Breast epithelium (tissue), 4 donors: ENCODE measurements around the gene SF3A1. TPM values are rescaled to one million over a fixed set of nuclear protein-coding genes. Genes with fewer than 3 reads are reported as not detected.

ENCODE experiments used
- DNase-seq, 2 donors: peaks; one replicate each; pipeline ENCODE4 v3.0.0-alpha.2; 2019; ENCODE audit warnings: low spot score in 2 of 2
- H3K27ac ChIP-seq, 2 donors: fragments of 200-600 bp; sonication (generic) in 1 of 2; one replicate each; pipeline ENCODE4 v1.5.1; 2016 to 2019; ENCODE audit warnings: mild to moderate bottlenecking in 1 of 2
- H3K27me3 ChIP-seq, 2 donors: fragments of 200-600 bp; sonication (generic) in 1 of 2; one replicate each; pipeline versions ENCODE4 v1.5.1 to v1.6.0; 2017 to 2019; ENCODE audit warnings: control low read depth in 1 of 2, mild to moderate bottlenecking in 1 of 2
- H3K36me3 ChIP-seq: fragments of 200-600 bp; one replicate; pipeline ENCODE4 v1.5.1; 2019
- H3K4me1 ChIP-seq, 2 donors: fragments of 200-600 bp; sonication (generic); one replicate each; pipeline ENCODE4 v1.5.1; 2016 to 2019; ENCODE audit warnings: control low read depth in 1 of 2
- H3K4me3 ChIP-seq, 3 donors: fragments of 200-600 bp; sonication (generic); 1 replicate in 2 of 3; 2 replicates in 1 of 3; pipeline ENCODE4 v1.5.1; 2016 to 2019; ENCODE audit warnings: mild to moderate bottlenecking in 3 of 3, moderate library complexity in 2 of 3
- H3K9me3 ChIP-seq, 2 donors: fragments of 200-600 bp; sonication (generic) in 1 of 2; one replicate each; pipeline ENCODE4 v1.5.1; 2016 to 2019; ENCODE audit warnings: control low read depth in 1 of 2
- POLR2A ChIP-seq: fragments of 450-650 bp; IDR thresholded peaks from one replicate; pipeline ENCODE4 v1.6.1; 2016; ENCODE audit warnings: antibody characterized with exemption, mild to moderate bottlenecking, moderate library complexity
- POLR2AphosphoS5 ChIP-seq, 3 donors: sonication (generic); formaldehyde crosslinking; IDR thresholded peaks; one replicate each; pipeline ENCODE4 v1.6.1; 2017; ENCODE audit warnings: antibody characterized with exemption in 3 of 3
- intact Hi-C: fragments of 100-400 bp; cut with DNase I; formaldehyde crosslinking; loops from one replicate; pipeline ENCODE4 v1.15.1; 2023; ENCODE audit warnings: low total_unique reads
- total RNA-seq, 3 donors: library from RNA; depleted of rRNA; stranded (reverse); fragments of >200 nt; gene quantifications; one replicate each; pipeline ENCODE4 v1.1.0, GENCODE V29; 2016
- TF ChIP-seq, protein P1 (sequence below), 3 donors: fragments of 450-650 bp; IDR thresholded peaks; one replicate each; pipeline ENCODE4 v1.5.1; 2016 to 2017; ENCODE audit warnings: antibody characterized with exemption in 3 of 3, mild to moderate bottlenecking in 3 of 3, moderate library complexity in 3 of 3

Gene SF3A1
- total RNA-seq, 3 donors from 2014 or later: 47.7 to 68.6 (median 47.9) TPM

DNA sequence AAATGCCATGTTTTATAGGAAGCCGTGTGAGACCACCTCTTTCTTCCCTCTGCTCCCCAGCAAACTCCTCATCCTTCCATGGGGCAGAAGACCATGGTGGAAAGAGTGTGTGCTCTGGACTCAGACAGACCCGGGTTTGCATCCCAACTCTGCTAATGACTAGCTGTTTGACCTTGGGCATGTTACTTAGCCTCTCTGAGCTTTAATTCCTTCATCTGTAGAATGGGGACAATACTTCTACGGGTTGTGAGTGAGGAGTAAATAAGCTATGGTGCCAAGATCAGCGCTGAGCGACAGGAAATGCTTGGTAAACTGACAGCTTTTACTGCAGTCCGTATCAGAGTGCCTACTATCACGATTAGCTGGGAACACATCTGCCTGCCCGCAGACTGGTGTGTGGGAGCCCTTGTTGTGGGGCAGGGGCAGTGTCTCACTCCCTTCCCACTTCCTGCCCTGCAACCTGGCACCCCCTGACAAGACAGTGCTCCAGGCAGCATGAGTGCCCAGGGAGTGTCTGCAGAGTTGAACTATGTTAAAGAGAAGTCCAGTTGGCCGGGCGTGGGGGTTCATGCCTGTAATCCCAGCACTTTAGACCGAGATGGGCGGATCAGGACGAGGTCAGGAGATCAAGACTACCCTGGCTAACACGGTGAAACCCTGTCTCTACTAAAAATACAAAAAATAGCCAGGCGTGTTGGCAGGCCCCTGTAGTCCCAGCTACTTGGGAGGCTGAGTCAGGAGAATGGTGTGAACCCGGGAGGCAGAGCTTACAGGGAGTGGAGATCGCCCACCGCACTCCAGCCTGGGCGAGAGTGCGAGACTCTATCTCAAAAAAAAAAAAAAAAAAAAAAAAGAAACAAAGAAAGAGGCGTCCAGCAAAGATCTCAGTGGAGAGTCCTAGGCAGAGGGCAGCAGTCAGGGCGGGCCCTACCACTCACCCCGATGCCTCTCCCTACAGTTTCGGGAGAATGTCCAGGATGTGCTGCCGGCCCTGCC is 42.3 kb upstream of the SF3A1 start:
- Histone ChIP-seq H3K4me3 (peak overlapping the region in 2 of 3 donors; percentile 75 to 100), H3K9me3 (no peaks in the 10 kb centered on the region), H3K27me3 (no peaks in the 10 kb centered on the region), H3K36me3 (no peaks in the 10 kb centered on the region), H3K27ac (peak overlapping the region; percentile 86 to 95), H3K4me1 (peaks cover 5% of the 10 kb centered on the region in 2 donors)
- TF ChIP-seq POLR2A: no peak
- TF ChIP-seq, protein P1, sequence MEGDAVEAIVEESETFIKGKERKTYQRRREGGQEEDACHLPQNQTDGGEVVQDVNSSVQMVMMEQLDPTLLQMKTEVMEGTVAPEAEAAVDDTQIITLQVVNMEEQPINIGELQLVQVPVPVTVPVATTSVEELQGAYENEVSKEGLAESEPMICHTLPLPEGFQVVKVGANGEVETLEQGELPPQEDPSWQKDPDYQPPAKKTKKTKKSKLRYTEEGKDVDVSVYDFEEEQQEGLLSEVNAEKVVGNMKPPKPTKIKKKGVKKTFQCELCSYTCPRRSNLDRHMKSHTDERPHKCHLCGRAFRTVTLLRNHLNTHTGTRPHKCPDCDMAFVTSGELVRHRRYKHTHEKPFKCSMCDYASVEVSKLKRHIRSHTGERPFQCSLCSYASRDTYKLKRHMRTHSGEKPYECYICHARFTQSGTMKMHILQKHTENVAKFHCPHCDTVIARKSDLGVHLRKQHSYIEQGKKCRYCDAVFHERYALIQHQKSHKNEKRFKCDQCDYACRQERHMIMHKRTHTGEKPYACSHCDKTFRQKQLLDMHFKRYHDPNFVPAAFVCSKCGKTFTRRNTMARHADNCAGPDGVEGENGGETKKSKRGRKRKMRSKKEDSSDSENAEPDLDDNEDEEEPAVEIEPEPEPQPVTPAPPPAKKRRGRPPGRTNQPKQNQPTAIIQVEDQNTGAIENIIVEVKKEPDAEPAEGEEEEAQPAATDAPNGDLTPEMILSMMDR (IDR thresholded peaks at IDR 0.05): no peak
- no peak for TF ChIP-seq POLR2AphosphoS5 (IDR thresholded peaks at IDR 0.05)
- DNase-seq: no peak
- intact Hi-C loops: no loop called here

DNA sequence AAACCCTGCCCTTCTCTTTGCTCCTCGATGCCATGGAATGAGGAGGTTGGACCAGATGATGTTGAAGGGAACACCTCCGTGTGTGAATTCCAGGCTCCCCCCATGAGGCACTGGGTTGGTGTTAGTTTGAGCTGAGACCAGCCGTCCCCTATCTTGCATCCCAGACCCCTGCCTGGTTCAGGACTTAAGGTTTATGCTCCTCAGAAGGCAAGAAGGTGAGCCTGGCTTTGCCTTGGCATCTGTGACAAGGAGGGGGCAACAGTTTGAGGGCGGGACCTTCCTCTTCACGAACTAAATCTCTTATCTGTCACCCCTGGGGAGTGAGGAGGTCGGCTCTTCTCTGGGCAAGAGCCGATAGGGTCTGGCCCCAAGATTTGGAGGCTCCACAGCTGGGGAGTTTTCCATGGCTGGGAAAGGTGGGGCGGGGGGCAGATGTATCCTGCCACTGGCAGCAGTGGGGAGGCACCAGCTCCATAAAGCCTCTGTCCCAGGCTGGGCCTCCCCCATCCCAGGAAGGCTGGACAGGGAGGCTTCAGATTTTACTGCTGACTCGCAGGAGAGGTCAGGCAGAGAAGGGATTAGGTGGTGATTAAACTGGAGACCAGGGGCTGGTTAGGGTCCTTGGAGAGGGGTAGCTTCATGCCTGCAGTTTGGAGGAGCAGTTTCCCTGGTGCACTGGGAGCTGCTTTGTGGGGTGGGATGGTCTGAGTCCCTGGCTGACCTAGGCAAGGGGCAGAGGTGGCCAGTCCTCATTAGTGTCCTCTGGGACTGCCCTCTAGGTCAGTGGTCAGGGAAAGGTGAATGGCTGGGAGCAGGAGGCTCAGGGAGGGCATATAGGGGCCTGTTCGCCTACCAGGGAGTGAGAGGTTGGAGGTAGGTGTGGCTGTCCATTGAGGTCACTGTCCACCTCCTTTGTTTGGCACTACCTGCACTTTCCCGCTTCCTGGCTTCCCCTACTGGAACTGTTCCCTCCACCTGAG is 41.3 kb upstream of the SF3A1 start:
- no peaks in the 10 kb centered on the region for H3K36me3 ChIP-seq
- H3K9me3 ChIP-seq: no peaks in the 10 kb centered on the region
- no peaks in the 10 kb centered on the region for H3K27me3 ChIP-seq
- peak overlapping the region; percentile 61 to 100 (median 75) for H3K4me3 ChIP-seq
- peaks cover 5% of the 10 kb centered on the region in 2 donors for H3K4me1 ChIP-seq
- peak overlapping the region; percentile 86 to 95 for H3K27ac ChIP-seq
- DNase-seq: no peak
- intact Hi-C loops: no loop called here
- TF ChIP-seq, protein P1 (IDR thresholded peaks at IDR 0.05): no peak
- TF ChIP-seq POLR2AphosphoS5 (IDR thresholded peaks at IDR 0.05): no peak
- no peak for TF ChIP-seq POLR2A

DNA sequence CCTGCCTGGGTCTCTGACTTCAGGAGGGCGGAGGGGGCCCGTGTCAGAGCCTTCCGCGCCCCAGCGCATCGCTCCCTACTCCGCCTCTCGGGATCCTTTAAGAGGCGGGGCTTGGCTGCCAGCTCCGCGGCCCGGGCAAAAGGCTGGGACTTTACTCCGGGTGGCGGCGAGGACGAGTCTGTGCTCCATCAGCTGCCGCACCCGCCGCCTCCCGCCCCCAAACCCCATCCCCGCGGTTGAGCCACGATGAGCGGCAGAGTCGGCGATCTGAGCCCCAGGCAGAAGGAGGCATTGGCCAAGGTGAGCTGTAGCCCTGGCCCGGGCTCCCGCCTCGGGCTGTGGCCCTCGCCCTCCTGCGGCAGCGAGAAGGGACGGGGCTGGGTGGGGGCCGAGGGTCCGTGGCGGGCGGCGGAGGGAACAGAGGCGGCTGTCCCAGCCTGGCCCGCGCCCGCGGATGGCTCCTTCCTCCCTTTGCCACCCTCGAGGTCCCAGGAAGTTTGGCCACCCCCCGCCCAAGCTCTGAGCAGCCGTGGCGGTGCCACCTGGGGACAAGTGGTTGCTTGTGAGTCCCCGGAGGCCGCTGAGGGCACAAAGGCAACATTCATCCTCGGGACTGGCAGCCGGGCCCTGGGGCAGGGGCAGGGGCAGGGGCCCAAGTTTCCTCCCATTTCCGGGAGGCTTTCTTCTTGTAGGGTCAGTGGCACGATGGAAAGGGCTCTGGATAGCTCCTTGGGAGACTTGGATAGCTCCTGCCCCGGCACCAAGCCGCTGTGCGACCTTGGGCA is 40.4 kb upstream of the SF3A1 start, which contains the start of gene SEC14L2:
Gene SEC14L2, plus strand, starts transcription at position 148 of the 785 bp plus-strand sequence. Its CDS starts 99 bp downstream, at position 247.
- H3K27ac ChIP-seq: peak within 1 kb of the TSS; percentile 86 to 95
- H3K4me1 ChIP-seq: peaks cover 5% of the 10 kb centered on the region in 2 donors

DNA sequence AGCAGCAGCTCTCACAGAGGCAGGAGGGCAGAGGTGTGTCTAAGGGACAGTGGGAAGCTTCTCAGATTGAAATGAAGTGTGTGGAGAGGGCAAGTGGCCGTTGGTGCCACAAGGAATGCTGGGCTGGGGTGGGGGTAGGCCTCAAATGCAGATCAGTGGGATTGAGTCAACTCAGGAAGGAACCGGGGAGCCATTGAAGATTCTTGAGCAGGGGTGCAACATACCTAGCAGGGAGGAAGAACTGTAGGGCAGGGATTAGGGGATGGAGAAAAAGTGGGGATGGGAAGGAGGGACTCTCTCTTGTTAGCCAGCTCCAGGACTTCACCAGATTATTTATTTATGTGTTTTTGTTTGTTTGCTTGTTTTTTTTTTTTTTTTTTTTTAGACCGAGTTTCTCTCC is 37.2 kb upstream of the SF3A1 start:
- Histone ChIP-seq H3K4me3 (no peak overlapping the region), H3K36me3 (no peaks in the 10 kb centered on the region), H3K4me1 (peaks cover 5% of the 10 kb centered on the region in 2 donors), H3K9me3 (peaks cover 0 to 3% of the 10 kb centered on the region in 2 donors), H3K27ac (no peak overlapping the region), H3K27me3 (no peaks in the 10 kb centered on the region)
- no peak for DNase-seq
- intact Hi-C loops: no loop called here
- TF ChIP-seq, protein P1 (IDR thresholded peaks at IDR 0.05): no peak
- TF ChIP-seq POLR2AphosphoS5 (IDR thresholded peaks at IDR 0.05): no peak
- no peak for TF ChIP-seq POLR2A

More for the DNA sequence above, 40.4 kb upstream of the SF3A1 start, which contains the start of gene SEC14L2:
- TF ChIP-seq, protein P1 (IDR thresholded peaks at IDR 0.05): no peak
- TF ChIP-seq POLR2A: peak; percentile 18
- Histone ChIP-seq H3K9me3 (no peaks in the 10 kb centered on the region), H3K36me3 (no peaks in the 10 kb centered on the region), H3K4me3 (peak within 1 kb of the TSS; percentile 61 to 100 (median 75)), H3K27me3 (no peaks in the 10 kb centered on the region)
- intact Hi-C loops: no loop called here
- DNase-seq: peak; percentile 72 to 84
